Heart left ventricle (tissue), 16 donors: ENCODE measurements around the gene OR7G1. TPM values are rescaled to one million over a fixed set of nuclear protein-coding genes. Genes with fewer than 3 reads are reported as not detected.

Experiments
- ATAC-seq, 4 donors: fragments of 200-7000 bp; cut with Tn5 transposase; one replicate each; pipeline ENCODE4 v1.9.1; 2020 to 2022; ENCODE audit warnings: moderate library complexity in 4 of 4, mild to moderate bottlenecking in 3 of 4, moderate number of reproducible peaks in 1 of 4
- DNase-seq, 5 donors: peaks; one replicate each; pipeline ENCODE4 v3.0.0-alpha.2; 2020
- H3K27ac ChIP-seq, 12 donors: fragments of 200-600 bp; sonication (generic) in 4 of 12; one replicate each; pipeline versions ENCODE4 v1.5.0 to v1.8.0; 2016 to 2022; ENCODE audit warnings: mild to moderate bottlenecking in 2 of 12
- H3K27me3 ChIP-seq, 9 donors: fragments of 200-600 bp; sonication (generic) in 2 of 9; one replicate each; pipeline versions ENCODE4 v1.5.1 to v1.8.0; 2016 to 2022; ENCODE audit warnings: mild to moderate bottlenecking in 3 of 9
- H3K36me3 ChIP-seq, 9 donors: fragments of 200-600 bp; sonication (generic) in 2 of 9; one replicate each; pipeline versions ENCODE4 v1.5.0 to v1.8.0; 2018 to 2022; ENCODE audit warnings: mild to moderate bottlenecking in 2 of 9
- H3K4me1 ChIP-seq, 12 donors: fragments of 200-600 bp; sonication (generic) in 4 of 12; one replicate each; pipeline versions ENCODE4 v1.5.0 to v1.8.0; 2016 to 2022; ENCODE audit warnings: mild to moderate bottlenecking in 3 of 12
- H3K4me3 ChIP-seq, 12 donors: fragments of 200-600 bp; sonication (generic) in 4 of 12; one replicate each; pipeline versions ENCODE4 v1.5.0 to v1.8.0; 2017 to 2022; ENCODE audit warnings: mild to moderate bottlenecking in 9 of 12, moderate library complexity in 4 of 12
- H3K9me3 ChIP-seq, 12 donors: fragments of 200-600 bp; sonication (generic) in 4 of 12; one replicate each; pipeline versions ENCODE4 v1.5.0 to v1.8.0; 2016 to 2022; ENCODE audit warnings: mild to moderate bottlenecking in 1 of 12
- POLR2A ChIP-seq, 2 donors: fragments of 450-650 bp; IDR thresholded peaks; one replicate each; pipeline ENCODE4 v1.6.1; 2017; ENCODE audit warnings: antibody characterized with exemption in 2 of 2, mild to moderate bottlenecking in 2 of 2, moderate library complexity in 2 of 2
- WGBS, 4 donors: extraction: QIAGEN DNeasy Blood & Tissue Kit in 2 of 4; methylation state at CpG; one replicate each; pipeline versions ENCODE4 v1.1.5 to v1.1.7; 2013 to 2018; 5-methylcytosine and 5-hydroxymethylcytosine counted together
- intact Hi-C, 10 donors: fragments of 100-400 bp; cut with DNase I; formaldehyde crosslinking; loops; one replicate each; pipeline versions ENCODE4 v1.11.1 to v1.14.2; 2022
- polyA plus RNA-seq, 2 donors: library from polyadenylated mRNA; stranded (reverse); fragments of 200-250 nt; gene quantifications; one replicate each; pipeline ENCODE4 v1.2.3, GENCODE V29; 2013
- total RNA-seq, 9 donors: library from RNA; depleted of rRNA in 2 of 9; stranded (reverse); fragments of >200 nt in 2 of 9; fragmentation: NEBNext Ultra II Directional in 3 of 9; extraction: Animal tissue kit (Norgen Biotek cat#: 25700) in 3 of 9; gene quantifications; one replicate each; pipeline versions ENCODE4 v1.1.0 to v1.2.4, GENCODE V29; 2016 to 2023
- TF ChIP-seq, protein P1 (sequence below), 12 donors: fragments of 200-600 bp; sonication (generic) in 4 of 12; IDR thresholded peaks; one replicate each; pipeline versions ENCODE4 v1.5.0 to v1.8.0; 2018 to 2022; ENCODE audit warnings: antibody characterized with exemption in 12 of 12, mild to moderate bottlenecking in 5 of 12
- donor health status: ischemic (EF 13 %, LVEDD 7.1; RV severe dilation, severe dysfunction).
- donor health status: healthy with polysubstance abuse.
- donor health status: DM: no; HTN: yes; CAD: no.
- donor health status: DM: no; HTN: no; CAD: no.
- donor health status: ischemic (EF 25% LVEDD 6.9; RV normal size, moderate dysfunction).
- donor health status: ischemic (EF 25% LVEDD 5.7; RV mildly dilated, moderate dysfunction).
- donor health status: healthy.
- donor health status: DM: yes; HTN: yes; CAD: no.
- donor health status: ischemic (EF 35%, LVEDD 5.7; RV mildly dilated, moderate dysfunction).
- donor health status: nonischemic (EF 11% LVEDD 7.7; RV severe dilation, severe dysfunction).
- donor health status: DM: yes; HTN: yes; CAD: no.
- donor health status: PGD.
- donor health status: ischemic (EF 29% LVEDD 5.4; RV normal size, mild dysfunction).
- donor health status: nonischemic (EF 23%, LVEDD 6.1; RV moderate dilation, normal function).

OR7G1 gene
- total and polyA plus RNA-seq, 11 donors: not detected

DNA sequence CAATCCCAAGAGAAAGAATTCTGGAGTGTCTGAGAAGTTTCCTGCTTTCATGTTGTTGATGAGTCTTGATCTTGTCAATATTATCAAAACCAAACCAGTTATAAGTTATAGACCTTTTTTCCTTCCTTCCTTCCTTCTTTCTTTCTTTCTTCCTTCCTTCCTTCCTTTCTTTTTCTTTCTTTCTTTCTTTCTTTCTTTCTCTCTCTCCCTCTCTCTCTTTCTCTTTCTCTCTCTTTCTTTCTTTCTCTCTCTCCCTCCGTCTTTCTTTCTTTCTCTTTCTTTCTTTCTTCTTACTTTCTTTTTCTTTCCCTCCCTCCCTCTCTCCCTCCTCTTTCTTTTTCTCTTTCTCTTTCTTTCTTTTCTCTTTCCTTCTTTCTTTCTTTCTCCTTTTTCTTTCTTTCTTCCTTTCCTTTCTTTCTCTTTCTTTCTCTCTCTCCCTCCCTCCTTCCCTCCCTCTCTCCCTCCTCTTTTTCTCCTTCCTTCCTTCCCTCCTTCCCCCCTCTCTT, 11.4 kb upstream of the OR7G1 start, which contains the start of gene OR7G3:
Gene OR7G3, minus strand, starts transcription at position 51 of the 506 bp plus-strand sequence. Its CDS starts 0 bp downstream, at position 51.
- intact Hi-C loops: no loop called here
- TF ChIP-seq POLR2A (IDR thresholded peaks at IDR 0.05): no peak
- TF ChIP-seq, protein P1, sequence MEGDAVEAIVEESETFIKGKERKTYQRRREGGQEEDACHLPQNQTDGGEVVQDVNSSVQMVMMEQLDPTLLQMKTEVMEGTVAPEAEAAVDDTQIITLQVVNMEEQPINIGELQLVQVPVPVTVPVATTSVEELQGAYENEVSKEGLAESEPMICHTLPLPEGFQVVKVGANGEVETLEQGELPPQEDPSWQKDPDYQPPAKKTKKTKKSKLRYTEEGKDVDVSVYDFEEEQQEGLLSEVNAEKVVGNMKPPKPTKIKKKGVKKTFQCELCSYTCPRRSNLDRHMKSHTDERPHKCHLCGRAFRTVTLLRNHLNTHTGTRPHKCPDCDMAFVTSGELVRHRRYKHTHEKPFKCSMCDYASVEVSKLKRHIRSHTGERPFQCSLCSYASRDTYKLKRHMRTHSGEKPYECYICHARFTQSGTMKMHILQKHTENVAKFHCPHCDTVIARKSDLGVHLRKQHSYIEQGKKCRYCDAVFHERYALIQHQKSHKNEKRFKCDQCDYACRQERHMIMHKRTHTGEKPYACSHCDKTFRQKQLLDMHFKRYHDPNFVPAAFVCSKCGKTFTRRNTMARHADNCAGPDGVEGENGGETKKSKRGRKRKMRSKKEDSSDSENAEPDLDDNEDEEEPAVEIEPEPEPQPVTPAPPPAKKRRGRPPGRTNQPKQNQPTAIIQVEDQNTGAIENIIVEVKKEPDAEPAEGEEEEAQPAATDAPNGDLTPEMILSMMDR (IDR thresholded peaks at IDR 0.05): no peak
- Histone ChIP-seq H3K4me1 (no peaks in the 10 kb centered on the region), H3K27me3 (peaks cover 0 to 29% (median 6%) of the 10 kb centered on the region in 9 donors), H3K4me3 (no peak within 1 kb of the TSS), H3K36me3 (no peaks in the 10 kb centered on the region), H3K9me3 (no peaks in the 10 kb centered on the region), H3K27ac (no peak within 1 kb of the TSS)
- ATAC-seq (no peak), DNase-seq (no peak)
- 70 to 90% (median 79%) methylated on average over 1 of the region's 1 CpG; no CpG with 5 or more reads in 1 of the 4 donors for WGBS, 4 donors

DNA sequence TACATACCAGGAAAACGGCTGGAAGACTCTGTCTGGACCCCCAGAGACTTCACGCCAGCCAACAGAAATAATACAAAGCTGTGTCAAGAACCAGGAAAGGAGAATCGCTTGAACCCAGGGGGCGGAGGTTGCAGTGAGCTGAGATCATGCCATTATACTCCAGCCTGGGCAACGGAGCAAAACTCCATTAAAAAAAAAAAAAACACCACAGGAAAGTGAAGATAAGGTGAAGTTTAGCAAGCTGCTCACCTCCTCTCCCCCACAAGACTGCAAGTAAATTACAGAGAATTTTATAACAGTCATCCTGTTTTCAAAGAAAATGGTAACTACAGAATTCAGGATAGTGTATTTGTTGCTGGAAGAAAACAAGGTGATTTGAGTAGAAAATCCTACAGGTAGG, 984 bp upstream of the OR7G1 start:
- intact Hi-C loops: no loop called here
- Histone ChIP-seq H3K9me3 (no peaks in the 10 kb centered on the region), H3K36me3 (no peaks in the 10 kb centered on the region), H3K27me3 (peaks cover 0 to 35% (median 0%) of the 10 kb centered on the region in 9 donors), H3K4me1 (no peaks in the 10 kb centered on the region), H3K27ac (no peak overlapping the region), H3K4me3 (no peak overlapping the region)
- TF ChIP-seq POLR2A (IDR thresholded peaks at IDR 0.05): no peak
- TF ChIP-seq, protein P1 (IDR thresholded peaks at IDR 0.05): no peak
- no peak for DNase-seq
- 42 to 53% (median 50%) methylated on average over 5 of the region's 5 CpGs for WGBS, 4 donors
- no peak for ATAC-seq

DNA sequence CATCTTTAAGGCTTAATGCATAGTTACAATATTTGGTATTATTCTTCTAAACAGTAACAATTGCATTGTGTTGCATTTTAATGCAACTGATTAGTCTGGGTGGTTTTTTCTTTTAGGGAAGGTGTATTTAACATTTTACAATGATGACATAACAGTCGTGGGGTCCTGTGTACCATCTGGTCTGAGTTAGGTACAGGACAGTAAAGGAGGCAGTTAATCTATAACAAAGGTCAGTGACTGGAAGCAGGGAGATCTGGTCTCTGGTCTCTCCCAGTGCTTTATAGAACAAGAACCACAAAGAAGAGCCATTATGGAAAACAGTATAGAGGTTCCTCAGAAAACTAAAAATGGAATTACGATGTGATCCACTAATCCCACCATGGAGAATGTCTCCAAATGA, 5.6 kb downstream of the OR7G1 start:
- ATAC-seq (no peak), DNase-seq (no peak)
- Histone ChIP-seq H3K4me3 (no peak overlapping the region), H3K27ac (no peak overlapping the region), H3K36me3 (no peaks in the 10 kb centered on the region), H3K4me1 (no peaks in the 10 kb centered on the region), H3K27me3 (peaks cover 0 to 40% (median 0%) of the 10 kb centered on the region in 9 donors), H3K9me3 (no peaks in the 10 kb centered on the region)
- 38 to 71% (median 58%) methylated on average over 2 of the region's 2 CpGs for WGBS, 4 donors
- TF ChIP-seq POLR2A (IDR thresholded peaks at IDR 0.05): no peak
- TF ChIP-seq, protein P1 (IDR thresholded peaks at IDR 0.05): no peak
- intact Hi-C loops: no loop called here

DNA sequence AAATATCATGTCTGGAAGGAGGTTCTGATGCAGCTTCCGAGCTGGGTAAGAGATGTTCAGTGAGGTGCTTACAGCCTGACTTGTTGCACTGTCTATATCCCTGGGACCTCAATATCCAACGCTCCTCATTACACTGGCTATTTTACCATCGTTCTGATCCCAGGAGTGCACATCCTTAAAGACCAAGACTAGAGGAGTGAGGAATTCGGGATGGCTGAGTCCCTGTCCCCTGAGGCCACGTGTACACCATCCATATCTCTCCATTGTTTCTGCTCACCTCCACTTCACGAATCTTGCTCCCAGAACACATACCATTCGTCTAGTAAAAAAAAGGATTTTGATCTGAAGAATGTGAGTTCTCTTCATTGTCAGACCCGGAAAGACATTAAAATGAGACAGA, 8.2 kb downstream of the OR7G1 start, which contains the start of gene OR7G2:
Gene OR7G2, minus strand, starts transcription at position 101 of the 400 bp plus-strand sequence. CDS start 4,232 bp downstream, outside the sequence.
- ATAC-seq (no peak), DNase-seq (no peak)
- Histone ChIP-seq H3K4me3 (no peak within 1 kb of the TSS), H3K9me3 (no peaks in the 10 kb centered on the region), H3K36me3 (no peaks in the 10 kb centered on the region), H3K27ac (no peak within 1 kb of the TSS), H3K27me3 (peaks cover 0 to 41% (median 0%) of the 10 kb centered on the region in 9 donors), H3K4me1 (no peaks in the 10 kb centered on the region)
- TF ChIP-seq, protein P1 (IDR thresholded peaks at IDR 0.05): no peak
- no peak for TF ChIP-seq POLR2A (IDR thresholded peaks at IDR 0.05)
- 55 to 72% (median 62%) methylated on average over 8 of the region's 8 CpGs for WGBS, 4 donors
- intact Hi-C loops: no loop called here
